Left kidney (tissue), 8 donors: ENCODE results near the gene HP. TPM values are rescaled to one million over a fixed set of nuclear protein-coding genes. Genes with fewer than 3 reads are reported as not detected.
"Not testable (repeated sequence)": the region's sequence is repeated elsewhere in the genome, so short reads cannot be mapped to it uniquely, and the experiment has no call there.

Source experiments
- DNase-seq: peaks from one replicate; pipeline ENCODE4 v3.0.0-alpha.2; 2013
- long read RNA-seq, 8 donors: transcript quantifications; one replicate each; lab custom pipeline, GENCODE V29; 2026
- polyA plus RNA-seq: library from polyadenylated mRNA; unstranded; fragments of 120-200 nt; gene quantifications from one replicate; pipeline ENCODE4 v1.2.1, GENCODE V29; 2013; ENCODE audit not compliant: insufficient read length

The HP gene
- 0.27 TPM for polyA plus RNA-seq
- long read RNA-seq, donor 1: 0 reads
- long read RNA-seq, donor 2: 0 reads
- long read RNA-seq, donor 3: 0 reads
- long read RNA-seq, donor 4: 0 reads
- long read RNA-seq, donor 5: 0 reads
- long read RNA-seq, donor 6: 0 reads
- long read RNA-seq, donor 7, partial matches to known transcripts: 0 of 1 reads
- long read RNA-seq, donor 7, other reads (novel, unspliced or antisense): 0 of 1 reads
- long read RNA-seq, donor 8: 0 reads

GRCh38 chr16:72054254-72054847 lies at the start of gene HP:
HP (plus strand) TSS chr16:72054505; CDS start chr16:72054653, 148 bp downstream.
- not testable (repeated sequence) for DNase-seq

- DNase-seq: not testable (repeated sequence)
These were observed 46.3 kb upstream of the HP start for GRCh38 chr16:72008065-72008423.

GRCh38 chr16:72008424-72009216 lies 45.7 kb upstream of the HP start, which contains the start of gene DHODH:
DHODH (plus strand) TSS chr16:72008744; CDS start chr16:72008765, 21 bp downstream.
- DNase-seq: peak; percentile 97

- DNase-seq: no peak
These were observed 44.5 kb upstream of the HP start for GRCh38 chr16:72009779-72010178.

GRCh38 chr16:72012607-72013006 lies 41.7 kb upstream of the HP start:
- no peak for DNase-seq

- no peak for DNase-seq
These were observed 40.9 kb upstream of the HP start for GRCh38 chr16:72013389-72013788.

GRCh38 chr16:72013888-72014581 lies 40.3 kb upstream of the HP start:
- no peak for DNase-seq

GRCh38 chr16:72014675-72015074 lies 39.6 kb upstream of the HP start:
- DNase-seq: no peak

- DNase-seq: no peak
These were observed 39.2 kb upstream of the HP start for GRCh38 chr16:72015124-72015523.

- DNase-seq: no peak
These were observed 35.8 kb upstream of the HP start for GRCh38 chr16:72018470-72018869.

- DNase-seq: no peak
These were observed 33.3 kb upstream of the HP start for GRCh38 chr16:72021043-72021442.

- no peak for DNase-seq
These were observed 32.2 kb upstream of the HP start for GRCh38 chr16:72022127-72022526.

GRCh38 chr16:72023962-72024361 lies 30.3 kb upstream of the HP start:
- DNase-seq: no peak

- DNase-seq: no peak
These were observed 29.4 kb upstream of the HP start for GRCh38 chr16:72024862-72025382.

GRCh38 chr16:72025404-72026114 lies 28.7 kb upstream of the HP start:
- no peak for DNase-seq

GRCh38 chr16:72027669-72028378 lies 26.5 kb upstream of the HP start:
- DNase-seq: no peak

GRCh38 chr16:72029567-72030271 lies 24.6 kb upstream of the HP start:
- DNase-seq: no peak

- DNase-seq: no peak
These were observed 20.9 kb upstream of the HP start for GRCh38 chr16:72033437-72033836.

- no peak for DNase-seq
These were observed 18.2 kb upstream of the HP start for GRCh38 chr16:72036098-72036497.

GRCh38 chr16:72042157-72042660 lies 12.1 kb upstream of the HP start:
- peak; percentile 13 for DNase-seq
